ENCODE results near the gene ZNF12.

GRCh38 chr7:6727663-6728062 is 20.9 kb upstream of the ZNF12 start:
- no peak for TF ChIP-seq CTCF (IDR thresholded peaks at IDR 0.05; ENCODE audit: low read length)
- TF ChIP-seq EZH2 (IDR thresholded peaks at IDR 0.05; ENCODE audit: borderline replicate concordance, low read length), result no peak

Data from OCI-LY1 (cell line).